Right renal cortex interstitium (tissue), 3 donors: Measurements from ENCODE around the gene RNASE7. TPM values are rescaled to one million over a fixed set of nuclear protein-coding genes. Genes with fewer than 3 reads are reported as not detected.
"Not testable (repeated sequence)": the region's sequence is repeated elsewhere in the genome, so short reads cannot be mapped to it uniquely, and the experiment has no call there.

Experiments
- DNase-seq, 3 donors: peaks; one replicate each; pipeline ENCODE4 v3.0.0-alpha.2; 2013; ENCODE audit warnings: low read depth in 3 of 3, low spot score in 2 of 3
- polyA plus RNA-seq, 3 donors: library from polyadenylated mRNA; unstranded; fragments of 120-200 nt; gene quantifications; one replicate each; pipeline ENCODE4 v1.2.1, GENCODE V29; 2013; ENCODE audit not compliant: insufficient read length in 3 of 3

Gene RNASE7
- polyA plus RNA-seq, 3 donors, result 0.67 to 0.96 (median 0.74) TPM

DNA sequence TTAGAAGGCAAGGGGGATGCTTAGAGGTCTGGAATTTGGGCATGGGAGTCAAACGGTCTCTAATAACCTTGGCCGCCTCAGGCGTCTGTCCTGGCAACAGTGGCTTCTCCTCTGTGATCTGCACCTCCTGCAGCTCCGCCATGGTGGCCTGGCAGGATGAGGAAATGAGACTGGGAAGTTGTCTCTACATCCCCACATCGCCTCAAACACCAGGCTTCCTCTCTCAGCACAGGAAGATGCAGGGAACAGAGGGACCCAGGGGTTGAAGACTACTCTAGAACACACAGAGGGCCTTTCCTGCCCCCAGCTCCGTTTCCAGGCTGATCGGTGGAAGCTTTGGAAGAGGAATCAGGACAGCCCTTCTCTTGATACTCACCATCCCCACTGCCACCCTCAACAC lies 19.0 kb upstream of the RNASE7 start:
- no peak for DNase-seq

DNA sequence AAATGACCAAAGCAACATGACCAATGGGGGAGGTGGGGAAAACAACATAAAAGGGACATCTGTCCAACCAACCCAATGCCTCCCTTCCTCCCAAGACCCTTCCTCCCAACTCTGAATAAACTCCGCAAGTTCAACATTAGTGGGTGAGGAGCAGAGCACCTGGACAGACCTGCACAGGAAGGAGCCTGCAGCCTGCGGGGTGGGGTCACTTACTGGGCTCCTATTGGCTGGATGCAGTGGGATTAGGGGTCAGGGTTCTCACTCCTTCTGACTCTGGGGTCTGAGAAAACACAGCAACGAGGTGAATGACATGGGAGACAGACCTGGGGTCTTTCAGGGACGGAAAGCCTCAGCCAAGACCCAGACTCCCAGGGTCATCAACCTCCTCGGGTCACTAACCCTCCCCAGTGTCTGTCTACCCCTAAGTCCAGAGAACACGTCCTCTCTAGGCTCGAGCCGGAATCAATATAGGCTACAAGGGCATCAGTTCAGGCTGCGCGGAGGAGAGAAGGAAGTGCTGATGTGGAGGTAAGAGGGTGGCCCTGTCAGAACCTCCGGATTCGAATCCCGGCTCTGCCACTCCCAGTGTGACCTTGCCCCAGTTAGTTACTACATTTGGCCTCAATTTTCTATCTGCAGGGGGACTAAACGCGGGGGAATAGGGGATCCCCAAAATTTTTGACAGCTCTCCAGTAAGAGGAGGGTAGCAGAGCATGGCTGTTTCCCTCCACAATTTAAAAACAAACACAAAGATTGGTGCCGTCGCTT lies 18.2 kb upstream of the RNASE7 start:
- no peak for DNase-seq

DNA sequence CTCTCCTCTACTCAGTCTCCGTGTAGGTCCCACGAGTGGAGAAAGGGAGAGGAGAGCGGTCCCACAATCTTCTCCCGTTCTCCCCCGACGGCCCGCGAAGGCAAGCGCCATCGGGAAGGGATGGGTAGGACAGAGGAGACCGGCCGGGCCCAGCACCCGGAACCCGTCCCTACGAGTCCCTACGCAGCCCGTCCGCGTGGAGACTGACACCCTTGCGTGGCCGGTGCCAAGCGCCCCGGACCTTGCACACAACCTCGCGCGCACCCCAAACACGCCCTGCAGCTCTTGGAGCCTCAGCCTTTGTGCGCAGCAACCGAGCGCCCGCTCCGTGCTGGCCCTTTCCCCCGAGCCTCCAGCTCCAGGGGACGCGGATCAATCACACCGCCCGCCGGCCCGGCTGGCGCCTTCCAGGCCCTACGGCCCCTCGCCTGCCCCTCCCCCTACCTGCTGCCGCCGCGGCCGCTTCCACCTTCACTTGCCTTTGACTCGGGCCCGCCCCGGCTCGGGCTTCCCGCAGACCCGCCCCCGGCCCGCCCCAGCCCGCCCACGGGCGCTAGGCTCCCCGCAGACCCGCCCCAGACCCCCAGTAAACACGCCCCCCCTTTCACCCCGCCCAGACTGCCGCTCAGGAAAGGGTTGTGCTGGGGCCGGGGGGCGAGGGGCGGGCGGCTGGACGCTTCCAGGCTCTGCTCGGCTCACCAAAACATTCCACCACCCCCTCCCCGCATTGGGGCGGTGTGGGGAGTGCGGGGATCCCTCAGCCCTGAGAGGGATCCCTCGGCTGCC lies 17.4 kb upstream of the RNASE7 start, which contains the start of gene NDRG2:
NDRG2 (minus strand) TSS at position 477 of the 786 bp plus-strand sequence. CDS start 1,746 bp downstream, outside the sequence.
- DNase-seq, result no peak

DNA sequence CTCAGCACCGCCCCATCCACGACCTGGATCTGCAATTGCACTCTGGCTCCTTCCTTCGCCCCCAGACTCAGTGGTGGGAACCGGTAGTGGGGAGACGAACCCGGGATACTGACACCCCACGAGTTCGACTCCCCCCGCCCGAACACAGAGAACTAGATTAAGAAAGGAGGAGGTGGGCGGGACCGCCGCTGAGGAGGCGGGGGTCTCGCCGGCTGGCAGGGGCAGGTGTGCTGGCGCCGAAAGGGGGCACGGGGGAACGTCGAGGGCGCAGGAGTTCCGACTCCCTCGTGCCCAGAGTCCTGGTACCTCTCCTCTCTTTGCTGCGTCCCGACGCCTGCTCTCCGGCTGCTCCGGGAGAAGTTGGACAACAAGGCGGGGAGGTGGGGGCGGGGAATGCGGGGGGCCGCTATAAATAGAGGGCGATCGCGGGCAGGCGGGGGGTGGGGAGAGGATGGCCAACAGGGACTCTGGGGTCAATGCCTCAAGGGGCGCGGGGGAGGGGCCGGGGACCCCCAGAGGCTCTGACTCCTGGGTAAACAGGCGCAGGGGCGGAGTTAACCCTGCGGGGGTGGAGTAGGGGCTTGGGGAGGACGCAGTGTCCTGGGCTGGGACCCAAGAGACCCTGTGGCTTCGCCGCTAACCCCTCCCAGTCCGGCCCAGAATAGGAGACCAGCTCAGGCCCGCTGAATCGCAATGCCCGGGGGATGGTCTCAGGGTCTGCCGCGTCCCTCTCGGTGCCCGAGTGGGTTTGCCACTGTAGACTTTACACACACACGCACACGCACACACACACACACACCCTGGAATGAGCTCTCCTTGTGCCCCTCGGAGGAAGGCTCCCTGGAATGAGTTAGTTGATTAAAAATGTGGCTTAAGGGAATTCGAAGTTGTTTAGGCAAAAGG lies 16.5 kb upstream of the RNASE7 start:
- DNase-seq, result no peak

DNA sequence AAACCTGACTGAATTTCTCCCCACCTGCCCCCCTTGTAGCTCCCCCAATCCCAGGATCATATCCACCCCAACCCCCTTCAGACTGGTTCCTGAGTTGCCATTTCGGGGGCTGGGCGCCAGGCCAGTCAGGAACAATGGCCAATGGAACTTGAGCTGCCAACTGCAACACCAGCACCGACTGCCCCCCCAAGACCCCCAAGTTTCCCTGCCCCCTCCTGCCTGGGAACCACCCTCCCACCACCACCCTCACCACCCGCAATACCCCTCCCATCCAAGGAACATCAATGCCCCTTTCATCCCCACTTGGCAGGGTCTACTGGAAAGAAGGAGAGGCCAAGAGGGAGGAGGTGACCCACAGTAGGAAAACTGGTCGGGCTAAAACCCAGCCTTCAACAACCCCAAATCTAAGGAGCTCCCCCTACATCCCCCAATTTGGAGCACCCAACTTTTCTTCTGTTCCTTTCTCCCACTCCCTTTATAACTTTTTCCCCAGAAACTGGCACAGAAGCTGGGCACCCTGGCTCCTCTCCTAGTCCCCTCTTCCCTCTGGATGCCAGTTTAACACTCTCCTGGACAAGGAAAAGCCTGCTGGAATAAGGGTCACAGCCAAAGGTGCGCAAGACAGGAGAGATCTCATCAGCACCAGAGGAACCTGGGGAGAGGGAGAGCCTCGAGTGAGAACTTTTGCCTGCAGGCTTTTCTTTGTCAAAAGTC lies 15.7 kb upstream of the RNASE7 start:
- no peak for DNase-seq

DNA sequence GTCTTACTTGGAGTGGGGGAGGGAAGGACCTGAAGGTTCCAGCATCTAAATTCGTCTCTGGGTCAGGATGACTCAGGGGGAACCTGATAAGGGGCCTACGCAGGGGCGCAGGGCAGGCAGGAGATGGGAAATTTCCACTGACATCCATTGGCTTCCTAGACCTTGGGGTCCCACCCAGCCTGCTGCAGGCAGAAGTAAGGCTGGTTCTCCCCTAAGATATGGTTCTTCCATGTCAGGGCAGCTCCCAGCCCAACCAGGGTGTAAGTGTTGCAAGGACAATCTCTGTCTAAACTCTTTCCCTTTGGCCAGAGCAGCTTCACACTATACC lies 15.2 kb upstream of the RNASE7 start:
- DNase-seq, result no peak

DNA sequence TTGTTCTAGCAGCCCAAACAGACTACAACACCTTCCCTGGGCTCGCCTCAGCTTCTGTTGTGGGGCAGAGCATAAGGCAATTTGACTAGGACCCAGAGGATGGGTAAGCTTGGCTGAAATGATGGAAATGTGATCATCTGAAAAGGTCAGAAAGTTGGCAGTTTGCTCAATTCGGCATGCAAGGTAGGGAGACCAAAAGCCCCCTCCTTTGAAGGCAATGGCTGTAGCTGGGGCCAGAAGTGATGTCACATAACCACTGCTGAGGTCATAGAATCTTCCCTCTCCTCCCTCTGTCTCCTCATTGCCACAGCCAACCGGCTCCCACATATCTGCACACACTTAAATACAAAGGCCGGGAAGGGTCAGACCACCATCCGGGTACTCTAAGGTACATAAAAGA lies 12.2 kb upstream of the RNASE7 start, which contains the start of gene TPPP2:
TPPP2 (plus strand) TSS at position 301 of the 400 bp plus-strand sequence. CDS start 365 bp downstream, outside the sequence.
- no peak for DNase-seq

DNA sequence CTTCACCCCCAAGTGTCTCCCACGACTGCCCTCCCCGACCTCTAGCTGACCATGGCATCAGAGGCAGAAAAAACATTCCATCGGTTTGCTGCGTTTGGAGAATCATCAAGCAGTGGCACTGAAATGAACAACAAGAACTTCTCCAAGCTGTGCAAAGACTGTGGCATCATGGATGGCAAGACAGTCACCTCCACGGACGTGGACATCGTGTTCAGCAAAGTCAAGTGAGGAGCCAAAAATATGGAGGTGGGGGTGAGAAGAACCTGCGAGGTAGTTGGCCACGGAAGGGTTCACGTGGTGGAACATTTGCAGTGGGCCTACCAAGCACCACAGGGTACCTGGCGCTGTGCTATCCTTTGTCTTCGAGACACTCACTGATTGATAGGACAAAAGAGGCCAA lies 11.6 kb upstream of the RNASE7 start:
- DNase-seq, result no peak

DNA sequence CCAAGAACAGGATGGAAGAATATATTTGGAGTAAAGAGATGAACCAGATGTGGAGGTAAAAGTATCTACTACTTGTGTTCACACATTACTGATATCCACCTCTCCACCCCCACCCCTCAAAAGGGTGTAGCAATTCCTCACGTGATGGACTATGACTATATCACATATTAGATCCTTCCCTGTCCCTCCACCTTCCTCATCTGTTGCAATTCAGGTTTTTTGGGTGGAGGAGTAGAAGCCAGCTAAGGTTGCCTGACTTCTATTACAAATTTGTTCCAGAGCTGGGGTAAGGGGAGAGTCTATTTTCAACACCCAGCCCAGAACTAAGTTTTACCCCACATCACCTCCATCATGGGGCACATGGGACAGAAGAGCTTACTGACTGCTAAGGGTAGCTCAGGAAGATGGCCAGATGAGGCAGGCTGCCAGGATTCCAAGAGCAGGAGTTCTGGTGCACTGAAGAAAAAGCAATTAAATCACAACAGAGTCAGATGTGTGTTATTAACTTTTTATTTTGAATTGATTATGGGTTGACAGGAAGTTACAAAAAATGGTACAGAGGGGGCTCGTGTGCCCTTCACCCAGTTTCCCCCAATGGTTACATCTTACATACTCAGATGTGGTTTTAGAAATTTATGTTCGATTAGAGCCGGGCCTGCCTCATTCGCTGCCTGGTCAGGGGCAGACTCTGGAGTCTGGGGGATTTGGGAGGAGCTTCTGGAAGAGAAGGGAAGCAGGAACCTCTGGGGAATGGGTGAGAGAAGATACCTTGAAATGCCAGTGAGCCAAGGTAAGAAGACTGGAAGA lies 9.6 kb upstream of the RNASE7 start:
- no peak for DNase-seq

DNA sequence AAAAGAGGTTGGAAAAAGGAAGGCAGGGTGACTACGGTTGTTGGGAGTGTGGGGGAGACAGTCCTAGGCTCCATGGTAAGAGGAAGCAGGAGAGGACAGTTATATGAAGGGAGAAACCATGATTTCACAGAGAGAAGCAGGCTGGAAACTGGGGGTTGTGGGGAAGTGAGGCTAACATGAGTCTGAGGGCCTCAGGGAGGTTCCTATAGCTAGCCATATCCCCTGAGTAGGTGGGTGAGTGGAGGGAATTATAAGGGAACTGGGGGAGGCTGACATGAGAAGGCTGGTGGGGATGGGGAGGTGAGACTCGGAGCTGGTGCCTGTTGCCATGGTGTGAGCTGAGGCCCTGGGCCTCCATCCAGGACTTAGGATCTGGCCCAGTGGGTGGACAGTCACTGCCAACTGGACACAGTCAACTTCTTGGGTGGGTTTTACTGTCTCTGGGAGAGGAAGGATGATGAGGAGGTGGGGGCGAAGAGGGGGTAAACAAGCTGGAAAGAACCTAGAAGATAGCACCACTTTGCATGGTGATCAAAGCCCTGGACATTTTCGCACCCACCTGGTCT lies 8.9 kb upstream of the RNASE7 start:
- DNase-seq, result no peak

DNA sequence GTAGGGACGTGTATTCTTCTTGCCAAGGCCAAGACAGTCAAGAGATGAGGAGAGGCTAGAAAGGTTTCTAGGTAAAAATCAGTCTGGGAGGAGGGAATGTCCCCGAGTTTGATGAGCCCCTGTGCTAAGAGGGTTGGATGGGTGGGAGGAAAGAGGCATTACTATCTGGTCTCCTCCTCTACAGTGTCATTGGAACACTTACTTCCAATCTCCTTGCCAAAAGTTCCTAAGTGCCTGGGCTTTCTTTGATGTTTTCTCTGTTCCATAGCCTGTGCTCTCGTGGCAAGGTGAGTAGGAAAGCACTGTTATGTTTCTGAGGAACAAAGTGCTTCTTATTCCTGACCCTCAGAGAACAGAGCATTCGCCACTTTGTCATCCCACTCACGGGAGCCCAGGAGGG lies 7.5 kb upstream of the RNASE7 start, which contains the start of gene RNASE13:
RNASE13 (minus strand) TSS at position 101 of the 400 bp plus-strand sequence. CDS start 519 bp downstream, outside the sequence.
- no peak for DNase-seq

DNA sequence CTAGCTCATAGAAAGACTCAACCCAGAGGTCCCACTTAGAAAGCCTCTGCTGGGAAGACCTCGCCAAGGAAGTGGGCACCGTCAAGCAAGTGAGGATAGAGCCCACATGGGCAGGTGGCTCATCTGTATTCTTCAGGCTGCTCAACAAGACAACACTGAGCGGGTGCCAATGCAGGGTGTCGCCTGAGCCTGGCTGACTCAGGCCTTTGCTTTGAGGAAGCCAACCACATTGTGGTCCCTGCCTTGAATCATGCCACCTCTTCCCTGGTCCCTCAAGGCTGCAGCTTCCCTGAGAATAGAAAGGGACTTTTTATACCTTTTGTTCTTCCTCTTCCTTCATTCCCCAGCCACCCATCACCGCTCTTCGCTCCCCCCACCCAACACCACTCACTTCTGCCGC lies 5.4 kb upstream of the RNASE7 start:
- DNase-seq, result no peak

DNA sequence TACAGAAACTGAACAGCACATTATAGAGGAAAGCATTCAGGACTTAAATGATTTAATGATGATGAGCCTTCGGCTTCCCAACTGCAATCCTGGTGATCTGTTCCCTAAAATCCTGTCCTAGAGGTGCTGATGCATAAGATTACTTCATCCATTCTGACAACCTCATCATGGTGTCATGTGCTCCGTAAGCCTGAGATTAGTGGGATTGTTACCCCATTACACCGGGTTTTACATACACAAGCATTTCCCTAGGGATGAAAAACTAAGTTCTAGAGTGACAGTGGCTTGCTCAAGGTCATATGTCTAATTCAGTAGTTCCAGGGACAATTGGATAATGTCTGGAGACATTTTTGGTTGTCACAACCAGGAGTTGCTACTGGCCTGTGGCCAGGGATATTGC lies 5.0 kb upstream of the RNASE7 start:
- DNase-seq, result no peak

DNA sequence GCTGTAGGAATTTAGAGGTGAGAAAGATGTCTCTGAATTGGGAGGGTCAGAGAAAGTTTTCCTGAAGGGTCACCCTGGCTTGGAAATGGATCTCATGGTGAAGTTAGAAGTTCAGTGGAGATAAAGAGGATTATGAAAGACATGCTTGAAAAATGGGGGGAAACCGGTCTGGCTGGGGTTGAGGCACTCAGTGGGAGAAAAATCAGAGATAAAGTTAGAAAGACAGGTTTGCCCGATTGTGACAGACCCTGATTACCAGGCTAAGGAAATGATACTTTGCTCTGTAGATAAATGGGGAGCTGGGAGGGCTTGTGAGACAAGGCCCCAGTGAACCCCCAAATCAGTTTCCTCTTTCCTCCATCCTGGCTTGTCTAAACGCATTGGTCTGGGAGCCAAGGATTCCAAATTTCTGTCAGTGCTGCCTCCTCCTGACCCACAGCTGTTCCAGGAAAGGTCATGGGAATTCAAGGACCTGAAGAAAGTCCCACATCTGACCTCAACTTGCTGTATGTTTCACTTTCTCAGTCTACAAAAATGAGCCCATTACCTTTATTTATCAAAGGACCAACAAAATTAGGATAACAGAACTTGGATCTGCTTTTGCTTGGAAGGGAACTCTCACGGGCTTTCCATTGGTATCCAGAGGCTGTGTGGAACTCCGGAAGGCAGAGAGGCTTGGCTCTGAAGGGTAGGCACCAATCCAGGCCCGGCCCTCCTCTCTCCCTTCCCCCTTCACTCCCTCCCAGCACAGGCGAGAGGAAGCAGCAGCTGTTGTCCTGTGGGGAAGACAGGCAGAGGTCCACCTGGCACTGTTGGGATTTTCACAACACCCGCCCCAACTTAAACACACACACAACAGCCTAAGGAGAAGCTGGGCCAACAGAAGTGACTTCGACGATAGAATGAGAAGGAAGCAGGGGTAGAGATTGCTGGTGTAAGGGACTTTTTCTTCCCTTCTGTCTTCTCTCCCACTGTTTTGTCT lies 3.4 kb upstream of the RNASE7 start:
- no peak for DNase-seq

DNA sequence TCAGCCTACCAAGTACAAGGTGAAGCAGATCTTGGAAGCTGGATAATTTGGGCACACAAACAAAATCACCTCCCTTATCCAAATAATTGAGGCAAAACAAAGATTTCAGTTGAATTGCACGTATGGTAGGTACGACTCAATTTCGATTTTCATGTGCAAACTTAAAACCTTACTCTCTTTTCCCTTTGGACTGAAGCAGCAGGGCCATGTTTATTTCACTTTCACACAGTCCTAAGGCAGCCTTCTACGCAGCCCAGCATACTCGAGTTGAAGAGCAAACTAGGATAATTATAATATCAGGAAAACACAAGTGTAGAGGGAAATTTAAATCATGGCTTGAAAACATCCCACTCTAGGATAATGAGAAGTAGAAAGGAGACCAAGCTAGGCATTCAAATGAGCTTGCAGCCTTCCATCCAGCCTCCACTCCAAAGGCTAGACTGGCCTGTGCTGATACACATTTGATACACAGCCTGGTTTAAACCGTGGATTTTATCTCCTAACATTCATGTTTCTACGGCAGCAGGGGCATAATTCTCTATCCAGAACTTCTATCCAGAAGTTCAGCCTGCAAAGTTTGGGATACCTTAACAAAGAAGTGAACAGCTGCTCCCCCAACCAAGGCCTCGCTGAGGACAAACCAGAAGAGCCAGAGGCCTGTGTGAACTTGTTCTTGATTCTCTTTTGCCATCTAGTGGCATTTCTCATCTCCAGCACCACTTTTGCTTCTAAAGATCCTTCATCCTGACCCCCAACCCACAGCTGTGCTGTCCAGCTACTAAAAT lies 2.4 kb upstream of the RNASE7 start:
- no peak for DNase-seq

DNA sequence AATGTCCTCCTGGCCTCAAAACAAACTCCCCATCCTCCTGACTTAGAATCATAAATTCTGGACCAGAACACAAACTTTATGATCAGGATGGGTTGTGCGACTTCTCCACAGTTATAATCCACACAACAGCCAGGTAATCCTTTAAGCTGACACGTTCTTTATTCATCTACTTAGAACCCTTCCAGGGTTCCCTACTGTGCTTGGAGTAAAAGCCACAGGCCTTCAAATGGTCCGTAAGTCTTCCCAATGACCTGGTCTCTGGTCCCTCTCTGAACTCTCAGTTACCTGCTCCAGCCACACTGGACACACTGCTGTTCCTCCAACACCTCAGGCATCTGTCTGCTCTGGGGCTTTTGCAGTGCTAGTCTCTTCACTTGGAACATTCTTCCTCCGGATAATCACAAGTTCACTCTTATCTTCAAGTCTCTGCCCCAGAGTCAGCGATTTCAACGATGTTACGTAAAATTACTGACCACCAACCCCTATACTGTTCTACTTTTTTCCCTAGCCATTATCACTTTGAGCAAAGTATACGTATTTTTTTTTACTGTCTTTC lies 1.7 kb upstream of the RNASE7 start:
- DNase-seq, result no peak

DNA sequence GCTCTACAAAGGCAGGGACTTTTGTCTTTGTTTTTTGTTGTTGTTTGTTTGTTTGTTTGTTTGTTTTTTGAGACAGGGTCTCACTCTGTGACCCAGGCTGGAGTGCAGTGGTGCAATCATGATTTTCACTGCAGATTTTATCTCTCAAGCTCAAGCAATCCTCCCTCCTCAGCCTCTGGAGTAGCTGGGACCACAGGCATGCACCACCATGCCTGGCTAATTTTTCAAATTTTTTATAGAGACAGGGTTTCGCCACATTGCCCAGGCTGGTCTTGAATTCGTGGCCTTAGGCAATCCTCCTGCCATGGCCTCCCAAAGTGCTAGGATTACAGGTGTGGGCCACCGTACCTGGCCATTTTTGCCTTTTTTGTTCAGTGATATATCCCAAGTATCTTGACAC lies 1.2 kb upstream of the RNASE7 start:
- DNase-seq, result not testable (repeated sequence)
